GM19099 (cell line): Measurements from ENCODE around the gene CLTA.

Source experiments
- POLR2A ChIP-seq: IDR thresholded peaks from 3 replicates; pipeline ENCODE4 v1.6.1; 2011; ENCODE audit warnings: low read depth; ENCODE audit not compliant: insufficient read length; ENCODE audit errors: extremely low read depth

The CLTA gene

GRCh38 chr9:36247356-36247755 is 56.6 kb downstream of the CLTA start:
- no peak for TF ChIP-seq POLR2A

DNA sequence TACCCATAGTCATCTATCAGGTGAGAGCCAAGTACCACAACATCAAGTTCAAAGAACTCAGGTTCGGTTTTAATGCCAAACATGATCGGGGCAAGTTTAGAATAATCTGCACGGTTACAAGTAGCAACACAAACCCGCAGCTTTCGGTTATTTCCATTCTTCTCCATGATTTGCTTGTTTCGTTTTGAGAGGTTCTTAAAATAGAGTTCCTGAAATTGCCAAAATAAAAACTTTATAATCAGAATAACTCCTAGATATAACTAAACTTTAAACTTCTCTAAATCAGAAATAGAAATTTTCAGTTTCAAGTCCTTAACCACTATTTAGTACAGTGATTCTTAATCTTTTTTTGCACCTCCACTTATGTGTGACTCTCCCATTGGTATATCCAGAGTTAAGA is 58.5 kb downstream of the CLTA start:
- no peak for TF ChIP-seq POLR2A

- no peak for TF ChIP-seq POLR2A
Observed at GRCh38 chr9:36250079-36250478, 59.4 kb downstream of the CLTA start.

GRCh38 chr9:36251428-36251827 is 60.7 kb downstream of the CLTA start:
- no peak for TF ChIP-seq POLR2A

- peak; percentile 92 for TF ChIP-seq POLR2A
Observed at GRCh38 chr9:36258208-36258995, 67.7 kb downstream of the CLTA start, which contains the start of gene GNE. Gene GNE, minus strand, starts transcription at chr9:36258448. Its CDS starts 9,093 bp downstream, at chr9:36249355.

GRCh38 chr9:36258996-36259533 is 68.3 kb downstream of the CLTA start:
- no peak for TF ChIP-seq POLR2A
